ENCODE data around the gene SRPK2.

SRPK2 gene

DNA sequence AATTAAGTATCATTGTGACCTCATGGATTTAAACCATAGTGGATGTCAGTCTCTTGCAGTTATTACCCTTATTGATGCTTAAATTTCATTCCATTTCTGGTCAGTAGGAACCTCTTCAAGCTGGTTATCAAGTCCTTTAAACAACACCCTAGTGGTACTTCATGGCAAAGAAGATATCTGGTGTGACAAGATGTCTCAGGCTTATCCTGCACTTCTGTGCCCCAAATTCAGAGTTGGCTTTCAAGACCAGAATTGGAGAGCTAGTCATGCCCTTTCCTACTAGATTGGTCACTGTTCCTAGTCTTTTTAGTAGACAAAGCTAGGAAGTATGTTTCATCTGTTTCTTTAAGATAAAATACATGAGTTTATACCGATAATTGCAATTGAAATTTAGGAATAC is 319.8 kb downstream of the SRPK2 start:
- no peaks in the 10 kb centered on the region for H3K27me3 ChIP-seq (ENCODE audit: insufficient read depth, poor library complexity, severe bottlenecking)
- no peak overlapping the region for H3K27ac ChIP-seq (ENCODE audit: poor library complexity, severe bottlenecking)
- no peak overlapping the region for H3K4me3 ChIP-seq (ENCODE audit: severe bottlenecking)
- H3K9me3 ChIP-seq (ENCODE audit: severe bottlenecking): no peaks in the 10 kb centered on the region
- H3K4me1 ChIP-seq (ENCODE audit: insufficient read depth, poor library complexity, severe bottlenecking): no peaks in the 10 kb centered on the region
- ATAC-seq (ENCODE audit: low read depth) (no peak), DNase-seq (ENCODE audit: low spot score) (no peak)
- peaks cover 85% of the 10 kb centered on the region for H3K36me3 ChIP-seq (ENCODE audit: low read depth)
- TF ChIP-seq, protein P1, sequence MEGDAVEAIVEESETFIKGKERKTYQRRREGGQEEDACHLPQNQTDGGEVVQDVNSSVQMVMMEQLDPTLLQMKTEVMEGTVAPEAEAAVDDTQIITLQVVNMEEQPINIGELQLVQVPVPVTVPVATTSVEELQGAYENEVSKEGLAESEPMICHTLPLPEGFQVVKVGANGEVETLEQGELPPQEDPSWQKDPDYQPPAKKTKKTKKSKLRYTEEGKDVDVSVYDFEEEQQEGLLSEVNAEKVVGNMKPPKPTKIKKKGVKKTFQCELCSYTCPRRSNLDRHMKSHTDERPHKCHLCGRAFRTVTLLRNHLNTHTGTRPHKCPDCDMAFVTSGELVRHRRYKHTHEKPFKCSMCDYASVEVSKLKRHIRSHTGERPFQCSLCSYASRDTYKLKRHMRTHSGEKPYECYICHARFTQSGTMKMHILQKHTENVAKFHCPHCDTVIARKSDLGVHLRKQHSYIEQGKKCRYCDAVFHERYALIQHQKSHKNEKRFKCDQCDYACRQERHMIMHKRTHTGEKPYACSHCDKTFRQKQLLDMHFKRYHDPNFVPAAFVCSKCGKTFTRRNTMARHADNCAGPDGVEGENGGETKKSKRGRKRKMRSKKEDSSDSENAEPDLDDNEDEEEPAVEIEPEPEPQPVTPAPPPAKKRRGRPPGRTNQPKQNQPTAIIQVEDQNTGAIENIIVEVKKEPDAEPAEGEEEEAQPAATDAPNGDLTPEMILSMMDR (IDR thresholded peaks at IDR 0.05; ENCODE audit: poor library complexity, severe bottlenecking): no peak

DNA sequence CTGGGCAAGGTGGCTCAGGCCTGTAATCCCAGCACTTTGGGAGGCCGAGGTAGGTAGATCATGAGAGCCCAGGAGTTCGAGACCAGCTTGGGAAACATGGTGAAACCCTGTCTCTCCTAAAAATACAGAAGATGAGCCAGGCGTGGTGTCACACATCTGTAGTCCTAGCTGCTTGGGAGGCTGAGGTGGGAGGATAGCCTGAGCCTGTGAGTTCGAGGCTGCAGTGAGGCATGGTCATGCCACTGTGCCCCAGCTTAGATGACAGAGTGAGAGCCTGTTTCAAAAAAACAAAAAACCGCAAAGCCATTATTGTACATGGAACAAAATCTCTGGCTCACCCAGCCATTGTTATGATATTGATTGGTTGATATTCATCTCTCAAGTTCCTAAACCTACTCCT is 321.0 kb downstream of the SRPK2 start:
- TF ChIP-seq, protein P1 (IDR thresholded peaks at IDR 0.05; ENCODE audit: poor library complexity, severe bottlenecking): no peak

More for the DNA sequence above, 321.0 kb downstream of the SRPK2 start:
- H3K4me3 ChIP-seq (ENCODE audit: severe bottlenecking): no peak overlapping the region
- no peaks in the 10 kb centered on the region for H3K4me1 ChIP-seq (ENCODE audit: insufficient read depth, poor library complexity, severe bottlenecking)
- H3K27ac ChIP-seq (ENCODE audit: poor library complexity, severe bottlenecking): no peak overlapping the region
- no peaks in the 10 kb centered on the region for H3K27me3 ChIP-seq (ENCODE audit: insufficient read depth, poor library complexity, severe bottlenecking)
- DNase-seq (ENCODE audit: low spot score) (no peak), ATAC-seq (ENCODE audit: low read depth) (no peak)
- peaks cover 2% of the 10 kb centered on the region for H3K9me3 ChIP-seq (ENCODE audit: severe bottlenecking)
- peaks cover 86% of the 10 kb centered on the region for H3K36me3 ChIP-seq (ENCODE audit: low read depth)
